ENCODE results near the gene SLC17A2.

Gene SLC17A2

DNA sequence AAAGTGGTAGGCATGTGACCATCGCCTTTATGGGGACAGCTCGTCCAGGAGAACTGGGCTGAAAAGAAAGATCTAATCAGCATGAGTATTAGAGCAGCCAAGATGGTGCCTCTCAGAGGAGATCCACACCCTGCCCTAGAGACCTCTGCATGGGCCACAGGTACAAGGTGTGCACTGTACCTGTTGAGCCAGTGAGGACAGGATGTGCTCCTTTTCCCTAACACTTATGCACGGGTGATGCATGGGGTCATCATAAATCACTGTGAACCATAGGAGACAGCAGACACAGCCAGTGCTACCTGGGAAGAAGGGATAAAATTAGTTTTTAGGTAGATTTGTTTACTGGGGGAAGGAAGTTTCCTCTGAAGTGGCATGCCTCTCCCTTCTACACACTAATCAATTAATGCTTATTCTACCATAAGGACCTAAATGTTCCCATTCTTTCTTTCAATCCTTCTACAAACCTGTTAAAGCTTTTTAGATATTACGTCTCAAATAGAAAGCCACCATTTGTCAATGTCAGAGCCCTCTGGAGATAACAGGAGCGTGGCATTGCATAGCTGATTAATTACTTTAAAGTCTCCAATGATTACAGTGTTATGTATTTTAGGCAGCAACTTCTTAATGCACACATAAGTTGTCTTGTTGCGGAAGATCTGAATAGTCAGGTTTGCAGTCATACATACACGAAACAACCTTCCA lies 13.6 kb downstream of the SLC17A2 start:
- DNase-seq, result no peak

DNA sequence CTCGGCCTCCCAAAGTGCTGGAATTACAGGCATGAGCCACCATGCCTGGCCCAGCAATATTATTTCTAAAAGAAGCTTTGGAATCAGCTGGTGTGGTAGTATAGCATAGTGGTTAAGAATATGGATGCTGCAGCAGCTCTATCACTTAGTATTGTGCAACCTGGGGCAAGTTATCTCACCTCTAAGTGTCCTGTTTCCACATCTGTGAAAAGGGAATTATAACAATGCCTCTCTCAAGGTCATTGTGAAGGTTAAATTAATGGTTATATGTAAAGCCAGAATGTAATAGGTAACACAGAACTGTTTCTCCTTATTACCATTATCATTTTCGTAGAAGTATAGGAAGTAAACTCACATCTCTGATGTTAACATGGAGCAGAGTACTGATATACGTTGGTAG lies 14.2 kb downstream of the SLC17A2 start:
- DNase-seq, result no peak

DNA sequence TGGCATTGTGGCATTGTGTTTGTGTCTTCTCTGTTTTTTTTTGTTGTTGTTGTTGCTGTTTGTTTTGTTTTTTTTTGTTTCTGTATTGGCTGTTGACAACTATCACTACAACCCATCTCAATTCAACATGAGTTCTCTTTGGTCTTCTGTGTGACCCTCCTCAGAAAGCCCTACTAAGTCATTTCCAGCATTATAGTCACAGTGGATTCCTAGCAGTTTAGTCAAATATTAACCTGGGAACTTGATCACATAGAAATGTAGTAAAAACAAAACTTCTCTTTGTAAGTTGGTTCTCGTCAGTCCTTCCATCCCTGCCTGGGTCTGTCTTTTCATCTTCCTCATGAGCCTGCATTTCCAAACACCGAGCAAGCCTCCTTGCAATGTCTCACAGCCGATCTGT lies 16.8 kb downstream of the SLC17A2 start:
- no peak for DNase-seq

DNA sequence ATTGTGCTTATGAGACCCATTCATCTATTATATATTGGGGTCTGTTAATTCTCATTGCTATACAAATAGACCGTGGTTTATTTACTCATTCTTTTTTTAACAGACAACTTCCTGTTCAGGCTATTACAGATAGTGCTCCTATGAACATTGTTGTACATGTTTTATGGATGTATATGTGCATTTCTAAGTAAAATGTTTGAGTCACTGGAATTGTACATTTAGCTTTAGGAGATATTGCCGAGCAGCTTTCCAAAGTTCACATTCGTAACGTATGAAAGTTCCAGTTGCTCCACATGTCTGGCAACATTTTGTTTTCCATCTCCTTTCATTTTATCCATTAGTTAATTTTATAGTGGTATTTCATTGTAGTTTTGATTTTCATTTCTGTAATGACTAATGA lies 19.1 kb downstream of the SLC17A2 start:
- no peak for DNase-seq

DNA sequence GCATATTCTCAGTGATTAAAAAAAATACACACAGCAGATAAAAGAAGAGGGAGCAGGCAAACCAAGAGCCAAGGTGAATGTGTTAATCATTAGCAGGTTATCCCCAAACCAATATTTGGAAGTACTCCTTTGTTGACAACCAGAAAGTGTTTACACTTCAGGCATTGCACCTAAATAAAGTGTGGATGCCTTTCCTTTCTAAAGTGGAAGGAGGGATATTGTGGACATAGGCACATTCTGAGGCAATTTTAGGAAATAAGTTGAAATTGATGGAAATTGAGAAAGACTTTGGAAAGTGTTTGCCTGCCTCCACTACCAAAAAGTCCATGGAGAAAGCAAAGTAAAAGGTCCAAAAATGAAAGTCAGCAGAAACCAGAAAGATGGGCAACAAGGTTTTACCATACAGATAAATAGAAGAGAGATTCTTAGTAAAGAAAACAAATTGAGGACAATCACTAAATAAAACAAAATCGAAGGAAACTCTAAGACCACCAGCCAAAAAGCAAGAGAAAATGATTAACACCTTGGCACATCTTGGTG lies 22.9 kb downstream of the SLC17A2 start:
- DNase-seq, result no peak

DNA sequence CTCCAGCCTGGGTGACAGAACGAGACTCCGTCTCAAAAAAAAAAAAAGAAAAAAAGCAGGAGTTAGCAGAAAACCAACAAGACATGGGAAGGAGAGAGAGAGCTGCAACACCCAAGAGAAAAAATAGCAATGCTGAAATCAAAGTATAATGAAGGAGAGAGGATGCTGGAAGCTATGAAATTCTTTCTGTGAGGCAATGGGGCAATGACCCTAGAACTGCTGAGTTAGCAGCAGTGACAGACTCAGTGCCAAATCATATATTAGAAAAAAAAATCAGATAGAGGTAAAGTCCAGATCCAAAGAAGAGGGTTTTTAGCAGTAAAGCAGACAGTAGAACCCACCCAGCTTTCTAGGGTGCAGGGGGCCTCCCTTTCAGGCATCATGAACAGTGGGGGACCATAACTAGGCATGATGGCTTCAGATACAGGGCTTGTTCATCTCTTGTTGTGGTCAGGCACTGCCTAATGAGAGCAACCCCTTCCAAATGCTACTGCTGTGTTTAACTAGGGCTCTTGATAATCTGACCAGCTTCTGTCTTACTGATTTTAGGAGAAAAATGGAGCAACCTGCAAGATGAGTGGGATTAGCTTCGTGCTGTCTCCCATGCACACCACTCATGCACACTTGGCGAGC lies 26.9 kb downstream of the SLC17A2 start:
- DNase-seq, result no peak

DNA sequence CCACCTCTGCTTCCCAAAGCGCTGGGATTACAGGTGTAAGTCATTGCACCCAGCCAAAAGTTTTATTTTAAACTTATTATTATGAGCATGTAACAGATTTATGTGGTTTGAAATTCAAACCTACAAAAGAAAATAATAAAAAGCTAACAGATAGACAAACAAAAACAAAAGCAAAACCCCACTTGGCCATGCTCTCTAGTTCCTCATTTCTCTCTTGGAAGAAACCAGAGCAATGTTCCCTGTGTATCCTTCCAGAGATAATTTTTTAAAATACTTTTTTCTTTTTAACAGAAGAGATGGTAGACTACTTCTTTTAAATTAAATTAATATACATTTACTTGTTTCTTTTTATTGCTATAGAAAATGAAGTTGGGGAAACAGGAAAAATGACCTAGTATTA lies 28.4 kb downstream of the SLC17A2 start:
- no peak for DNase-seq

DNA sequence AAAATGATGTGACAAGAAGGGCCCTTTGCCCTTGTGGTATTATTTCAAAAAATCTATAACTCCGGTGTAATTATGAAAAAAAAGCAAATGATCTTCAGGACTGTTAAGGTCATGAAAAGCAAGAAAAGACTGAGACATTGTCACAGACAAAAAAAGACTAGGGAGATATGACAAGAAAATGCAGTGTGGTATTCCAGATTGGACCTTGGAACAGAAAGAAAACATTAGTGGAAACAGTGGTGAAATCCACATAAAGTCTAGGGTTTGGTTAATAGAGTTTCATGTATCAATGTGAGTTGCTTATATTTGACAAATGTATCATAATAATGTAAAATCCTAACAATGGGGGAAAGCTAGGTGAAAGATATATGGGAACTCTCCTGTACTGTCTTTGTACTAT lies 29.6 kb downstream of the SLC17A2 start:
- no peak for DNase-seq

DNA sequence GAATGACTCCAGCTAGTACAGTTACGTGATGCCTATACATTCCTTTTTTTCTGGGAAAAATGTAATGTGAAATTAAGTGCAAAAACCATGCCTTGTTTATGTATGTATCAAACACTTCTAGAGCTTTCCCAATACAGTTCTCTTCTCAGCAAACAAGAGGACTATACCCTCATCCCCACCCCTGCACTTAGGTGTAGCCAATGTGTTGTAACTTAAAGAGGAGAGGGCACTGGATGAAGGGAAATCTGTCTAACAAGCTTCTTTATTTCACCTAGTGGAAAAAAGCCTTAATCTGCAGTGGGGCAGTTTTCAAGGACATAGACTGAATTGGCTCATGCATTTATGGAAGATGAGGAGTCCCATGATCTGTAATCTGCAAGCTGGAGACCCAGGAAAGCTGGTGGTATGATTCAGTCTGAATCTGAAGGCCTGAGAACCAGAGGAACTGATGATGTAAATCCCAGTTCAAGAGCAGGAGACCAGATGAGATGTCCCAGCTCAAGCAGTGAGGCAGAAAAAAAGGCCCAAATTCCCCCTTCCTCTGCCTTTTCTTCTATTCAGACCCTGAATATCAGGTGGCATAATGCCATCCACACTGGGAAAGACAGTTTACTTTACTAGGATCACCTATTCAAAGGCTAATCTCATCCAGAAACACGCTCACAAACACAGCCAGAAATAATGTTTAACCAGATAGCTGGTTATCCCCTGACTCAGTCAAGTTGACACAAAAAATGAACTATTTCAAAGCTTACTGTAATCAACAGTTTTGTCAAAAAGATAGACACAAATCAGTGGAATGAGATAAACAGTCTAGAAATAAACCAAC lies 30.7 kb downstream of the SLC17A2 start:
- DNase-seq, result no peak

DNA sequence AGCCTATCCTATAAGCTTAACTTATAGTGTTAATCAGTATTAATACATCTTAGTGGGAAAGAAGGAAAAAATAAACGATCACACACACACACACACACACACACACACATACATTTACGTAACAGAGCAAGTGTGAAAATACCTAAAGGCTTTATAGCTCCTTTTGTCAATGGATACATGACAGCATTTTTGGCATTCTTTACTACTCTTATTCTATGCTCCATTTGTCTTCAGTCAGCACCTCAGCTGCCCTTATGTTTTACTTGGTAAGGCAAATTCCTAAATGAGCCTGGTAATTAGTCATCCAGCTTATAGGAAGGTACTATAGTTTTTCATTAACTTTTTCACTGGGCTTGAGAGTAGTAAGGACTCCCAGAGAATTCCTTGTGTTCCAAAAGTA lies 31.4 kb downstream of the SLC17A2 start:
- no peak for DNase-seq

DNA sequence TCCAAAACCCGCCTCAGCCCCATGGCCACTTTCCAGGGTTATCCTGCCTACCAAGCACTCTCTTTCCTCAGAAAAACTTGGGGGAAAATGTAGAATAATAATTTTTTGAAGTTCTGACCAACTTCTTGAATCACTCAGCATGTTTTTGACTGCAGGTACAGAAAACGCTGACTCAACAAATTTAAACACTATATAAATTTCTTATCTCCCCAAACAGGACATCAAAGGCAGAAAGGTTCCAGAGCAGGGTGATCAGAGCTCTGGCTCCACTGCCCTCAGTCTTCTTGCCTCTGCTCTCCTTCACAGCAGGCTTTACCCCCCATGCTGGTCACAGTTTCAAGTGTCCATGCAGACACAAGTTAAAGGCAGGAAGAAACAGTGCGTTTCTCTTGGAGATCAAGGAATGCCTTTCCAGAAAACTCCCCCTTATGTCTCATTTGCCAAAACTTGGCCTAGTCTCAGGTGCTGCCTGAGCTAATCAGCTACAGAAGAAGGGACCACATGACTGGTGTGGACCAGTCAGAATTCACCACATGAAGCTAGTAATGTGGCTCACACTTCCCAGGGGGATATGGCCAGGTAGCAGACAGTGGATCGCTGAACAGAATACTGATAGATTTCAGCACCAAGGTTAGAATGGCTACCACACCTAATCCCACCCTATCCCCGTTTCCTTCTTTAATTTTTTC lies 32.1 kb downstream of the SLC17A2 start:
- no peak for DNase-seq

DNA sequence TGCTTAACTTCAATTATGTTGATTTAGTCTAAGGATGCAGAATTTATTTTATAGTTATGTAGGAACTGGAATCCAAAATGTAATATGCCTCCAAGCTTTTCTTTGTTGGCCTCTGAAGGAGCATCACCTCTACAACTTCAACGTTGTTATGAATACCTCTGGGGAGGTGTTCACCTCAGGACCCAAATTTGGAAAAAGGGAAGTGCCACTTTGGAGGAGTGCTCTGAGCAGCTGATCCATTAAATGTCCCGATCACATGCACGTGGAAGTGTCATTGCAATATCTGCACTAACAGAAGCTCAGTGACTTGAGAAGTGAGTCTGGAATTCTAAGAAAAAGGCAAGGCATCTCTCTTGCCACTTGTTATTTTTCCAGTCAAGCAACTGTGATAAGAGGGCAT lies 34.2 kb downstream of the SLC17A2 start:
- no peak for DNase-seq

DNA sequence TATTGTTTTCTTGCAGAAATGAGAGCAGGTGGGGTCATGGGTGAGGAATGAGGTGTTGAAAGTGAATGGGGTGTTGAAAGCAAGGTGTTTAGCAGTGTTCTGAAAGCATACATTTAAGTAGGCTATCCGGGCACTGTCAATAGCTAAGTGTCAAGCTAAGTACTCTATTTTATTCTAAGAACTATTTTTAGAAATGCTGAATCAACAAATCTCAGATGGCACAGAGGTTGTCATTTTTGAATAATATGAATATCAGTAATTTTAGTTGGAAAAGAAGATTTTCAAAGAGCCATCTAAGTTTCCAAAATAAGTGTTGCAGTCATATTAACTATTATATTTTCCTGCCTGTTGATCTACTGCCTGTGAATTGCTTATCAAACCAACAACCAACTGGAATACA lies 34.7 kb downstream of the SLC17A2 start:
- DNase-seq, result no peak

DNA sequence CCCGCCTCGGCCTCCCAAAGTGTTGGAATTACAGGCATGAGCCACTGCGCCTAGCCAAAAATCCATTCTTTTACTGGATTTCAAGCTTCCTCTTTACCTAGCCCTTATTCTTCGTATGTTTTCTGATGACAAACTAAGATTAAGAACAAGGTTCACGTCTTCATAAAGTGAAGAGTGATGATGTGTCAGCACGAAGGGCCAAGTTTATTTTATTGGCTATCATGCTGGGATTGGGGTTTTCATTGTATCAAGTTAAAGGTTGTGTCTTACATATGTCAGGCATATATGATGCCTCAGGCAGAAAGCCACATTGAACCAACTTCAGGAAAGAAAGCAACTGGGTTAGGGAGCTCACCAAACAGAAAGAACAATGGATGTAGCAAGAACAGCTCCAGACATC lies 36.7 kb downstream of the SLC17A2 start:
- DNase-seq, result no peak

DNA sequence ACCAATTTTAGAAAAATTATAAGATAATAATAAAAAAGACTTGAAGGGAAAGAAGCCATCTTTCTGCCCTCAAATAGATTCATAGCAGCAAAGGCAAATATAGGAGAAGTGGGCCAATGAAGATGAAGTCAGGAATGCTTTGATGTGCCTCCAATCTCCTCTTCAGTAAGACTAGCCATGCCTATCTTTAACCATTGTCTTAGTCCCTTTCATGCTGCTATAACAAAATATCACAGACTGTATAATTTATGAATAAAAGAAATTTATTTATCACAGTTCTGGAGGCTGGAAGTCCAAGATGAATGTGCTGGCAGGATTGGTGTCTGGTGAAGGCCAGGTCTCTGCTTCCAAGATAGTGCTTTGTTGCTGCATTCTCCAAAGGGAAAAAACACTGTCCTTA lies 37.6 kb downstream of the SLC17A2 start:
- DNase-seq, result no peak

DNA sequence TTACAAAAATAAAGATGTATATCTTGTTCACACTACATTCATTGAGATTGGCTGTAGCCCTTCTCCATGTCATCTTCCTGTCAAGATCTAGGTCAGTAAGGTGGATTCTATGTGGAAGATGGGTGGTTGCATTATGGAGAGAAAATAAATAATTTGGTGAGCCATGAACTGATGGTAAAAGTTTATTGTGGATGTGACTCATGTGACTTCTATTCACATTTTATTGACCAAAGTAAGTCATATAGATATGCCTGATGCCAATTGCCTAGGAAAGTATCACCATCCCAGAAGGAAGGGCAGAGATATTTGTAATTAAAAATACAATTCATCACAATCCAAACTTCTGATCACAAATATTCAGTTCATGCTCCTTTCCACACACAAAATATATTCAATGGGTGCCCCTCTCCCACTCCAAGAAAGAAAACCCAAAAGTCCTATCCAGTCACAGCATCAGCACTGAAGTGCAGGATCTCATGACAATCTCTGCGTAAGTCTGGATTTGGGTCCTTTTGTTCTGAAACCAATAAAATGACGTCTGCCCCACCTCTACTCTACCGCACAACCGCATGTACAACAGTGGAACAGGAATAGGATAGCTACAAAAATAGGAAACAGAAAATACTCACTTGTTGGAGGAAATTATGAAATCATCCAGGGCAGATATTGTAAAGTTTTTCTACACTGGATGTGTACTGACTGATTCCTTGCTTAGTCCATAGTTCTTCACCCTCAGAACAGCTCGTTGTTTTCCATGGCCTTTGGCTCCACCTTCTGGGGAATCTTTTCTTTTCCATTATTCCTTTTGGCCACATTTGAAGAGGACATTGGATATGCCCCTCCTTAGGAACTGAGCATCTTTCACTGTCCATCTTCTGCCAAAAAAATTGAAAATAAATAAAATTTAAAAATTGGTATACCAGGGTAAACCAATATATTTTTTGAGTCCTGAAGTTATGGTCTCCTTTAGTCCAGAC lies 40.3 kb downstream of the SLC17A2 start:
- no peak for DNase-seq

DNA sequence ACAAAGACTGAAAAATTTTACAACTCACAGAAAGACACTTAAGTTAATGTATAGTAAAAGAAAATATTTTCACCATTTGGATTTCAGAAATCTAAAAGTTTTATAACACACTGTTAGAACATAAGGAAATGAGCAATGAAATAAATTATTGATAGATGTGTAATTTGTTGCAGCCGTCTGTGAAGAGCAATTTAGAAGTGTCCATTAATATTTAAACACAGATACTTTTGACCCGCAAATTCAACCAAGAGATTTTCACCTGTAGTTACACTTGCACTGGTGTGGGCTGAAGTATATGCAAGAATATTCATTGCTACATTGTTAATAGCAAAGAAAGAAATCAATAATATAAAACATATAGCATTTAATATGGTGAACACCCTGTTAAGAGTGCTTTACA lies 41.9 kb downstream of the SLC17A2 start:
- no peak for DNase-seq

DNA sequence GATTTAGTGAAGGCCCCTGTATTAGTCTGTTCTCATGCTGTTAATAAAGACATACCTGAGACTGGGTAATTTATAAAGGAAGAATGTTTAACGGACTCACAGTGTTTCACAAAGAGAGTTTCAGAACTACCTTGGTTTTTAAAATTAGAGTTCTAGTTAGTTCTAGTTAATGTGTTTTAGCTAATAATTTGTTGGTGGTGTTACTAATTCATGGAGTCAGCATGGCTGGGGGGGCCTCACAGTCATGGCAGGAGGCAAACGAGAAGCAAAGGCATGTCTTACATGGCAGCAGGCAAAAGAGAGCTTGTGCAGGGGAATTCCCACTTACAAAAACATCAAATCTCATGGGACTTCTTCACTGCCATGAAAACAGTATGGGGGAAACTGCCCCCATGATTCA lies 44.4 kb downstream of the SLC17A2 start:
- no peak for DNase-seq

DNA sequence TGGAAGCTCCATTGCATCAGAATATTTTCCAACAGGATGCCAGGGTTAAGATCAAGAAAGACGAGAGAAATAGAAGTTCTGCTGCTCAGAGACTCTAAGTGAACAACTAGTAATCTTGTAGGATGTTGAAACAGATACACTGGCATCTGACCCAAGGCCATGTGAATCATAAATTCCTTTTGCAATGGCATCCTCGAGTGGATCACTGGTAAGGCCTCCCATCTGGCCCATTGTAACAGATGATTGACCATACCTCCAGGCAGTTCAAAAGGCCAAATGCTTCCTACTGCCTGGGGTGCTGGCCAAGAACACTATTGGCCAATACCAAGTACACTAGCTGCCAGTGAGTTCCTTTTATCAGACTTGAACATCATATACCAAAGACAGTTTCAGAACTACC lies 46.5 kb downstream of the SLC17A2 start:
- no peak for DNase-seq

DNA sequence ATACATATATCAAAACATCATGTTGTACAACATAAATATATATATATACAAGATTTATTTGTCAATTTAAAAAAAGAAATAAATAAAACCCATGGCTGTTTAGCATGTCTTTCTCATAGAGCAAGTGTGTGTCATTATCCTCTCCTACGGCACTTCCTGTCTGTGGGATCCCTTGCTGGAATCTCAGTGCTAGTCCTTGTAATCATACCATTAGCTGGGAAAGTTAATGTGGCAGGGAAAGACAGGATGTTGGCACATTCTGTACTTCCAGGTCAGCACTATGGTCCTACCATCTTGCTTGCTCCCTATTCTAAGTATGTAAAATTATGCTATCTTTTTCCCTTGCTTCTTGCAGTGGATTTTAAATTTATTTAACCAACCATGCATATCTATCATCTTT lies 47.0 kb downstream of the SLC17A2 start:
- DNase-seq, result no peak

DNA sequence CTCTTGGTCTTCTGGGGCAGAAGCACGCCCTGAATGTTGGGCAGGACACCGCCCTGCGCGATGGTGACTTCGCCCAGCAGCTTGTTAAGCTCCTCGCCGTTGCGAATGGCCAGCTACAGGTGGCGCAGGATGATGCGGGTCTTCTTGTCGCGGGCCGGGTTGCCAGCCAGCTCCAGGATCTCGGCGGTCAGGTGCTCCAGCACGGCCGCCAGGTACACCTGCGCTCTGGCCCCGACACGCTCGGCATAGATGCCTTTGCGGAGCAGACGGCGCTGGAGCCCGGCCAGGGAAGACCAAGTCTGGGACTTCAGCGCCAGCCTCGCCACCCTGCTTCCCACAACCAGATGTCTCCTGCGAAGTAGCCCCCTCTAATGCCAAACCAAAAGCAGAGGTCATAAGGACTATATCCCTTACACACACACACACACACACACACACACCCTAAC lies 48.4 kb downstream of the SLC17A2 start:
- no peak for DNase-seq

DNA sequence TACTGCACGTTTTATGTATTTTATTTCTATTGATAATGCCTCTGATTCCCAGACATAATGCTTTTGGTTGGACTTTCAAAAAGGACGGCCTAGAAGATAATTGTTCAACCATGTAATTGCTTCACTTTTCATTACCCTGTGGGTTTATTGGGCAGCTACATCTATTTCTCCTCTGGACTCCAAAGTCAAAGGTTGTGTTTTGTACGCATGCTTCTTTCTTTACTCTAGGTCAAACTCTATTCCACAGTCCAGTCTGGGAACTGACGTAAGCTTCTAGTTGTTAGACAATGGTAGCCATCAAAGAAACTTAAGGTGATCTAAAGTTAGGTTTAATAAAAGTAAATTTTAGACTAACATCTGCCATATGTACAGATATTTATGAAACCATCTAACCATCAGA lies 49.9 kb downstream of the SLC17A2 start:
- no peak for DNase-seq

Measured in NCI-H1048 (cell line).